IPS-20b (cell line): ENCODE measurements around the gene ULBP1.
A peak's percentile ranks its signal among the peaks of the same experiment; 100 is the strongest.
"Not testable (repeated sequence)": the region's sequence is repeated elsewhere in the genome, so short reads cannot be mapped to it uniquely, and the experiment has no call there.

Experiments used
- H3K27ac ChIP-seq: one replicate; pipeline ENCODE4 v1.5.1; 2013; ENCODE audit warnings: low read length
- H3K27me3 ChIP-seq: 2 replicates; pipeline ENCODE4 v1.6.1; 2013; ENCODE audit warnings: mild to moderate bottlenecking, low read length, inconsistent platforms; ENCODE audit not compliant: insufficient read depth
- H3K36me3 ChIP-seq: 2 replicates; pipeline ENCODE4 v1.6.1; 2013; ENCODE audit warnings: low read depth, mild to moderate bottlenecking, inconsistent platforms, low read length, moderate library complexity; ENCODE audit not compliant: insufficient read depth
- H3K4me1 ChIP-seq: 2 replicates; pipeline ENCODE4 v1.6.1; 2013; ENCODE audit warnings: mild to moderate bottlenecking, control low read depth, inconsistent platforms, low read length, moderate library complexity; ENCODE audit not compliant: insufficient read depth
- H3K4me3 ChIP-seq: 2 replicates; pipeline ENCODE4 v1.5.1; 2013; ENCODE audit warnings: mild to moderate bottlenecking, low read length, inconsistent platforms
- H3K9ac ChIP-seq: 2 replicates; pipeline ENCODE4 v1.6.1; 2013; ENCODE audit warnings: low read depth, mild to moderate bottlenecking, inconsistent platforms, low read length, moderate library complexity
- H3K9me3 ChIP-seq: 2 replicates; pipeline ENCODE4 v1.6.1; 2013; ENCODE audit warnings: mild to moderate bottlenecking, low read depth, low read length, inconsistent platforms; ENCODE audit not compliant: insufficient read depth

ULBP1 gene

GRCh38 chr6:149935668-149936067, 28.1 kb upstream of the ULBP1 start:
- H3K27me3 ChIP-seq: peaks cover 97% of the 10 kb centered on the region
- peaks cover 9% of the 10 kb centered on the region; the same call in 1 of the 2 replicates for H3K9me3 ChIP-seq
- no peaks in the 10 kb centered on the region; the same call in 1 of the 2 replicates for H3K4me1 ChIP-seq
- H3K9ac ChIP-seq: no peak overlapping the region
- H3K36me3 ChIP-seq: no peaks in the 10 kb centered on the region
- H3K27ac ChIP-seq: no peak overlapping the region
- no peak overlapping the region for H3K4me3 ChIP-seq

DNA sequence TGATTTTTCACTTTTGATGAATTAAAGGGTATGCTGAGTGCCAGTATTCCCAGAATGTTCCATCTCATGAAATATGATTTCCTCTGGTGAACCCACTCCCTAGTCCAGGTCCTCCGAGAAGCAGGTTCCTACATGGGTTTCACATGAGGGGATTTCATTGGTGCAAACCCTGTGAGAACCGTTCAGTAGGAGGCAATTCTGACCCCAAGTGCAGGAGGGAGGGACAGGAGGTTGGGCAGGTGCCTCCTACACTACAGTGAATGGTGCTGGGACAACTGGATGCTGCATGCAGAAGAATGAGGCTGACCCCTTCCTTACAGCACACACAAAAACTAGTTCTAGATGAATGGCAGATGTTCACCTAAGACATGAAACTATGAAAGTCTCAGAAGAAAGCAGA, 27.0 kb upstream of the ULBP1 start:
- Histone ChIP-seq H3K4me1 (no peaks in the 10 kb centered on the region; the same call in 1 of the 2 replicates), H3K27ac (no peak overlapping the region), H3K9ac (no peak overlapping the region), H3K4me3 (no peak overlapping the region), H3K9me3 (peaks cover 9% of the 10 kb centered on the region; the same call in 1 of the 2 replicates), H3K27me3 (peaks cover 97% of the 10 kb centered on the region), H3K36me3 (no peaks in the 10 kb centered on the region)

DNA sequence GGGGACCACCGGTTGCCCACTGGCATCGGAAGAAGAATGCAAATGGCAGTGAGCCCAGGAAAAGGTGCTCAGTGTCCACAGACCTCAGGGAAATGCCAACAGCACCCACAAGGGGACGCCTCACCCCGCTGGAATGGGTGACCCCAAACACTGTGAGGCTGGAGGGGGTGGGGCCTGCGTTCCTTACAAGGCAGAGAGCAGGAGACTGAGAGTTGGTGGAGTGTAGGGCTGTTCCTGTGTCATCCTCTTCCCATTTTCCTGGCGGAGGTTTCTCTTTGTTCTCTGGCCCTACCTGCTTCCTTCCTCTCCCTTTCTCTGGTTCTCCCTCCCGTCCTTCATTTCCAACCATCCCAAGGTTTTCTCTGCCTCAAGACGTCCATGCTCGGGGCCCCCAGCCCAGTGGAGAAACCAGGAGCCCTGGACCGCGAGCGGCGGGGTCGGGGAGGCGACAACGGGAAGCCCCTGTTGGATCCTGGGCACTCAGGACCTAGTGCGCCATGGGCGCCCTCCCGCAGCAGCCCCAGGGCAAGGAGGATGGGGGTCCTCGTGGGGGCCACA, 25.7 kb upstream of the ULBP1 start:
- H3K36me3 ChIP-seq, H3K4me1 ChIP-seq, H3K27ac ChIP-seq, H3K9me3 ChIP-seq, H3K9ac ChIP-seq: not testable (repeated sequence)
- peaks cover 99% of the 10 kb centered on the region for H3K27me3 ChIP-seq
- H3K4me3 ChIP-seq: peak overlapping the region; percentile 51; the same call in 1 of the 2 replicates

DNA sequence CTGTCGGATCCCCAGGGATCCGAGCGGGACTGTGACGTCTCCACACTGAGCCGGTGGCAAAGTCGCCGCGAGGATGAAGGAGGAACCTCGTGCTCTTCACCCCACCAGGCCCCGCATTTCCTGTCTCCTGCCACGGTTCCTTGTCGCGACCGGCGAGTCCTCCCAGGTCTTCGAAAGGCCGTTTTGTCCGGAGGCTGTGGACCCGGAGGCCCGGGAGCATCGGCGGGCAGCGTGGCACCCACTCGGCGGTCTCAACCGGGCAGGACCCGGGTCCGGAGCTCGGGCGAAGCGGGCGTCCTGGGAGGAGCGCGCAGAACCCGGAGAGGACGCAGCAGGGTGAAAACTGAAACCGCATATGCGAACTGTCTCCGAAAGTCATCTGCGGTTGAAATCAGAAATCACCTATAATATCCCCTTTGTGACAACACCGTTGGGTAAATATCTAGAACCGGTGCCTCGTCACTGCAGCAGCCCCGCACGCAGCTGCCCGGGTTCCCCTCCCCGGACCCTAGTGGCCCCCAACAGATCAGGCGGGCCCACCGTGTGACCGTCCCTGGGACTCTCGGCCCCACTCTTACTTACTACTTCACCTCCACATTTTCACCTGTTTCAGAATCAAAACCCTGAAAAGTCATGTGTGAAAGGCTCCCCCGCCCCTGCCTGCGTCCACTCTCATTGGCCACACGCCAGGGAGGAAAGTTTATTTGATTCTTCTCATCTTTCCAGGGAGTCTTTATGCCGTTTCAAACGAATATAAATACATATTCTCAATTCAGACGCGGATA, 25.0 kb upstream of the ULBP1 start:
- H3K4me1 ChIP-seq: no peaks in the 10 kb centered on the region; the same call in 1 of the 2 replicates
- H3K9me3 ChIP-seq: peaks cover 9% of the 10 kb centered on the region; the same call in 1 of the 2 replicates
- H3K36me3 ChIP-seq: no peaks in the 10 kb centered on the region
- peaks cover 99% of the 10 kb centered on the region for H3K27me3 ChIP-seq
- no peak overlapping the region for H3K27ac ChIP-seq
- peak overlapping the region; percentile 51; the same call in 1 of the 2 replicates for H3K4me3 ChIP-seq
- H3K9ac ChIP-seq: no peak overlapping the region

GRCh38 chr6:149939356-149939648, 24.4 kb upstream of the ULBP1 start:
- peaks cover 9% of the 10 kb centered on the region; the same call in 1 of the 2 replicates for H3K9me3 ChIP-seq
- peaks cover 100% of the 10 kb centered on the region for H3K27me3 ChIP-seq
- H3K9ac ChIP-seq: no peak overlapping the region
- no peak overlapping the region for H3K27ac ChIP-seq
- H3K36me3 ChIP-seq: no peaks in the 10 kb centered on the region
- no peaks in the 10 kb centered on the region; the same call in 1 of the 2 replicates for H3K4me1 ChIP-seq
- no peak overlapping the region for H3K4me3 ChIP-seq

- Histone ChIP-seq H3K9me3 (peaks cover 9% of the 10 kb centered on the region; the same call in 1 of the 2 replicates), H3K4me1 (no peaks in the 10 kb centered on the region; the same call in 1 of the 2 replicates), H3K27ac (no peak overlapping the region), H3K9ac (no peak overlapping the region), H3K4me3 (no peak overlapping the region), H3K36me3 (no peaks in the 10 kb centered on the region), H3K27me3 (peaks cover 92% of the 10 kb centered on the region)
These were observed 23.7 kb upstream of the ULBP1 start for GRCh38 chr6:149939909-149940671.

- no peak overlapping the region for H3K9ac ChIP-seq
- H3K4me1 ChIP-seq: no peaks in the 10 kb centered on the region; the same call in 1 of the 2 replicates
- no peak overlapping the region for H3K4me3 ChIP-seq
- no peaks in the 10 kb centered on the region for H3K36me3 ChIP-seq
- H3K9me3 ChIP-seq: peaks cover 9% of the 10 kb centered on the region; the same call in 1 of the 2 replicates
- no peak overlapping the region for H3K27ac ChIP-seq
- H3K27me3 ChIP-seq: peaks cover 87% of the 10 kb centered on the region
These were observed 23.1 kb upstream of the ULBP1 start for GRCh38 chr6:149940672-149940982.

DNA sequence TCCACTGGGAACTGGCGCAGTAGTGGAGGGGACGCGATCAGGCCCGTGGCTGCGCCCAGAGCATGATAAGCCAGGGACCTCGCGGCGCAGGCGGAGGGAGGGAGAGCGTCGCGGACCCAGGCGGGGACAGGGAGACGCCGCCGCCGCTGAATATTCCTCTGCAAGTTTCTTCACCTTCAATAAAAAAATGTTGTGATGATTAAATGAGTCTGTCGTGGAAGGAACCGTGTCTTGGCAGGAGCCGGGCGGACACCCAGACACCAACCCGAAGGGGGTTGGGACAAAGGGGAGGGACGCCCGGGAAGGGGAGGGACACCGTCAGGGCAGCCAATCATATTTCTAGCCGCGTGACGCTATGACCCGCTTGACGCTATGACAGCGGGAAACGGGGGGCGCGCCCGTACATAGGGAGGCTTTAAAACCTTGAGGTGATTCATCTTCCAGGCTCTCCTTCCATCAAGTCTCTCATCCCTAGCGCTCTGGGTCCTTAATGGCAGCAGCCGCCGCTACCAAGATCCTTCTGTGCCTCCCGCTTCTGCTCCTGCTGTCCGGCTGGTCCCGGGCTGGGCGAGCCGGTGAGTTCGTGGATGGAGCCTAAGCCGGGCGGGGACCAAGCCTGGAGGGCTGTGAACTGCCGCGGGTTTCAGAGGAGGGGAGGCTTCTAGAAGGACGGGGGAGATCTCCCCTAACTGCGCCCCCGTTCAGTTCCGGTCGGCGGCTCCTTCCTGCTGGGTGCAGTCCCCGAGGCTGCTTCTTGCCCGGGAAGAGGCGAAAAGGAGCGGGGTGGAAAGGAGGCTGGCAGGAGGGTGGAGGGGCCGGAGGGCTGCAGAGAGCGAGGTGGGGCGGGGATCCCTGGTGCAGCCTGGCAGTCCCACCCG, 21.9 kb upstream of the ULBP1 start, which contains the start of gene ULBP2:
TSS of gene ULBP2 (plus strand) at position 432 of the 878 bp plus-strand sequence. CDS start at position 491, 59 bp downstream.
- H3K4me1 ChIP-seq: no peaks in the 10 kb centered on the region; the same call in 1 of the 2 replicates
- no peak within 1 kb of the TSS for H3K9ac ChIP-seq
- no peaks in the 10 kb centered on the region for H3K36me3 ChIP-seq
- peak within 1 kb of the TSS; percentile 79 for H3K4me3 ChIP-seq
- peaks cover 83% of the 10 kb centered on the region for H3K27me3 ChIP-seq
- peaks cover 9% of the 10 kb centered on the region; the same call in 1 of the 2 replicates for H3K9me3 ChIP-seq
- no peak within 1 kb of the TSS for H3K27ac ChIP-seq

GRCh38 chr6:149942461-149942829, 21.3 kb upstream of the ULBP1 start:
- Histone ChIP-seq H3K36me3 (no peaks in the 10 kb centered on the region), H3K4me3 (peak overlapping the region; percentile 79; the same call in 1 of the 2 replicates), H3K4me1 (no peaks in the 10 kb centered on the region; the same call in 1 of the 2 replicates), H3K9ac (no peak overlapping the region), H3K27me3 (peaks cover 78% of the 10 kb centered on the region), H3K9me3 (peaks cover 9% of the 10 kb centered on the region; the same call in 1 of the 2 replicates), H3K27ac (no peak overlapping the region)

DNA sequence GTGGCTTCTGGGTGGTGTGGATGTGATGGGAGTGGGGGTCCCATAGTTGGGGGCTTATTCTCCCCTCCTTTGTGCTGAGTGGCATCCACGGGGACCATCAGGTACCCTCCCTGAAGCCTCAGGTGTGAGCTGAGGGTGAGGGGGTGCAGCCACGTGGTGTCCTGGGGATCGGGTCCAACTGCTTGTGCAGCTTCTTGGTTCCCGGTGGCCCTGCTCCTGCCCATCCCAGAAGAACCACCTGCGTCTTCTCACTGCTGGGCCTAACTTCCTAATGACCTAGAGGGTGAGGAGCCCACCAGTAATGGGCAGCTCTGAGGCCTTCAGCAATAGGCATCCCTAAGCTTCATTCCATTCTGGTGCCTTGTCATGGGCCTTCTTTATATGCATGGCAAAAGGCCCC, 20.4 kb upstream of the ULBP1 start:
- not testable (repeated sequence) for H3K9ac ChIP-seq, H3K4me1 ChIP-seq, H3K27ac ChIP-seq, H3K4me3 ChIP-seq, H3K9me3 ChIP-seq, H3K36me3 ChIP-seq
- peaks cover 78% of the 10 kb centered on the region for H3K27me3 ChIP-seq

DNA sequence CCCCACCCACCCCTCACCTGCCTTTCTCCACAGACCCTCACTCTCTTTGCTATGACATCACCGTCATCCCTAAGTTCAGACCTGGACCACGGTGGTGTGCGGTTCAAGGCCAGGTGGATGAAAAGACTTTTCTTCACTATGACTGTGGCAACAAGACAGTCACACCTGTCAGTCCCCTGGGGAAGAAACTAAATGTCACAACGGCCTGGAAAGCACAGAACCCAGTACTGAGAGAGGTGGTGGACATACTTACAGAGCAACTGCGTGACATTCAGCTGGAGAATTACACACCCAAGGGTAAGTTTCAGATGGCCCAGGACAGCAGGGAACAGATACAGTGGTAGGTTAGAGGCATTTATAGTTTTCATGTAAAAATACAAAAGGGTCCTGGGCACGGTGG, 18.5 kb upstream of the ULBP1 start:
- H3K36me3 ChIP-seq, H3K4me1 ChIP-seq, H3K27ac ChIP-seq, H3K9me3 ChIP-seq, H3K4me3 ChIP-seq, H3K9ac ChIP-seq: not testable (repeated sequence)
- peaks cover 78% of the 10 kb centered on the region for H3K27me3 ChIP-seq
